ENCODE data around the gene IL17RC.

The IL17RC gene

DNA sequence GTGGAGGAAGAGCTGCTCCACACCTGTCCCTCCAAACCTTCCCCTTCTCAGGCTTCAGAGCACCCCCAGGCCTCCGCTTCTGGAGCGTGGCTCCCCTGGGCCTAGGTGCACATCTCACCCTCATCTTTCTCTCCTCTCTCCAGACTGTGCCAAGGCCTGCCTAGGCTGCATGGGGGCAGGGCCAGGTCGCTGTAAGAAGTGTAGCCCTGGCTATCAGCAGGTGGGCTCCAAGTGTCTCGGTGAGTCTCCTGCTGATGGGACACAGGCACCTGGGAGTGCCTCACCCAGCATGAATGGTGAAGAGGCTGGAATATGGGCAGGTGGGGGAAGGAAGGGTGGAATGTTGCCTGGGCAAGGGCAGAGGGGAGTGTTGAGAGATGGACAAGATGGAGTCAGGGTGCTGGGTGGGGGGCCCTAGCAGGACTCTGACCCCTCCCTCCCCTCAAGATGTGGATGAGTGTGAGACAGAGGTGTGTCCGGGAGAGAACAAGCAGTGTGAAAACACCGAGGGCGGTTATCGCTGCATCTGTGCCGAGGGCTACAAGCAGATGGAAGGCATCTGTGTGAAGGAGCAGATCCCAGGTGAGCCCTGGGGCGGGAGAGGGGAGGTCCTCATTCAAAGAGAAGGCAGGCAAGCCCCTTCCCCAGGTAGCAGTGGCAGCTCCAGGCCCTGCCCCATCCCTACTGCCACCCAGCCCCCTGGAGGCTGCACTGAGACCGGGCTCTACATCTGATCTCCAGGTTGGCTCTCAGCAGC is 26.2 kb downstream of the IL17RC start:
- DNase-seq (ENCODE audit: low read depth in 2 of 2, low spot score in 1 of 2), result no peak

DNA sequence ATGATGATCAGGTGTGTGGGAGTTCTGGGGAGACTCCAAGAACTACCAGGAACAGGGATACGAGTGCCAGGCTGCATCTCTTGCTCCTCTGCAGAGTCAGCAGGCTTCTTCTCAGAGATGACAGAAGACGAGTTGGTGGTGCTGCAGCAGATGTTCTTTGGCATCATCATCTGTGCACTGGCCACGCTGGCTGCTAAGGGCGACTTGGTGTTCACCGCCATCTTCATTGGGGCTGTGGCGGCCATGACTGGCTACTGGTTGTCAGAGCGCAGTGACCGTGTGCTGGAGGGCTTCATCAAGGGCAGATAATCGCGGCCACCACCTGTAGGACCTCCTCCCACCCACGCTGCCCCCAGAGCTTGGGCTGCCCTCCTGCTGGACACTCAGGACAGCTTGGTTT is 27.4 kb downstream of the IL17RC start:
- no peak for DNase-seq (ENCODE audit: low read depth in 2 of 2, low spot score in 1 of 2)

DNA sequence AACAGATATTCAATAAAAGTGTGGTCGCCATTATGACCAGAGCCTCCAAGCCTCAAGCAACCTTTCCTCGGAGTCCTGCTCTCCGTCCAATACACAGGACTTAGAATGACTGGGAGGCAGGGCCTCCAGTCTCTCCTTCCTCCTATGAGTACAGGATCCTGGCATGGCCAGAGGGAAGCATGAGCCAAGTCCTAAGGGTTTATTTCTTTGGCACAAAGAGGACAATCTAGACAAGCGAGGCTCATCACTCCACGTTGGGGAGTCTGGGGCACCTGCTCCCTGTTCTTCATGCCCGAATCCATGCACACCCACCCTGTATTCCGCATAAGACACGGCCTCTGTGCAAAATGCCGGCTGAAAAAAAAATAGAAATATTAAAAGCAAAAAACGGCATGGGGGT is 28.5 kb downstream of the IL17RC start:
- no peak for DNase-seq (ENCODE audit: low read depth in 2 of 2, low spot score in 1 of 2)

DNA sequence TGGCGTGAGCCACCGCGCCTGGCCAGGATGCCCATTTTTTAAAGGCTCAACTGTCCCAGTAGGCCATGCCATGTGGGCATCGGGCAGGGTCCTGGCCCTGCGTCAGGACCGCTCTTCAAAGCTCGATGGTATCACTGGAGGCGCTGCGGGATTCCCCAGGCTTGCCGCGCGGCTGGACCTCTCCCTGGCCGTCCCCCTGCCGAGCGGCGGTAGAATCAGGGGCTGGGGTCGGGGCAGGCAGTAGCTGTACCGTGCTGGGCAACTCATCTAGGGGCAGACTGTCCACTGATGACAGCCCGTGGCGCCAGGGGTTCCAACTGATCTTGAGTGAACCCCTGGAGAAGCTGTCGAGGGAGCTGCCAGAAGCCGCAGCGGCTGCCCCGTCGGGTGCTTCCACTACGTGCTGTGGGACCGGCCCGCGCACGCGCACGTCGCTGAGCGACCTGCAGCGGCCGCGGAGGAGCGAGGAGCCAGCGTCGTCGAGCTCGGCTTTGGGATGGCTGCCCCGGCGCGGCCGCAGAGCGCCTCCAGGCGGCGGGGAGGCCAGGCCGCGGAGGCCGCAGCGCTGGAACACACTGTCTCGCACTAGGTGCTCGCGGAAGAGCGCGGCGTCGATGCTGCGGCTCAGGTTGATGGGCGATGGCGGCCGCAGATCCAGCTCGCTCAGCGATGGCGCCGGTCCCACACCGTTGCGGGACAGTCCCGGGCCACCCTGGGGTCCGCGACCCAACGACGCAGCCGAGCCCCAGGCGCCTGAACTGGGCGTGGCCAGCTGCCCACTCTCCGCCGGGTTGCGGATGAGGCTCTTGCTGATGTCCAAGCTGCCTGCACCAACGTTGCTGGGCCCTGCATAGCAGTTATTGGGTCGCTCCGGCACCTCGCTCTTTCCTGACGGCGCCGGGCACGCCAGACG is 29.5 kb downstream of the IL17RC start:
- peak; percentile 50 to 59 for DNase-seq (ENCODE audit: low read depth in 2 of 2, low spot score in 1 of 2)

DNA sequence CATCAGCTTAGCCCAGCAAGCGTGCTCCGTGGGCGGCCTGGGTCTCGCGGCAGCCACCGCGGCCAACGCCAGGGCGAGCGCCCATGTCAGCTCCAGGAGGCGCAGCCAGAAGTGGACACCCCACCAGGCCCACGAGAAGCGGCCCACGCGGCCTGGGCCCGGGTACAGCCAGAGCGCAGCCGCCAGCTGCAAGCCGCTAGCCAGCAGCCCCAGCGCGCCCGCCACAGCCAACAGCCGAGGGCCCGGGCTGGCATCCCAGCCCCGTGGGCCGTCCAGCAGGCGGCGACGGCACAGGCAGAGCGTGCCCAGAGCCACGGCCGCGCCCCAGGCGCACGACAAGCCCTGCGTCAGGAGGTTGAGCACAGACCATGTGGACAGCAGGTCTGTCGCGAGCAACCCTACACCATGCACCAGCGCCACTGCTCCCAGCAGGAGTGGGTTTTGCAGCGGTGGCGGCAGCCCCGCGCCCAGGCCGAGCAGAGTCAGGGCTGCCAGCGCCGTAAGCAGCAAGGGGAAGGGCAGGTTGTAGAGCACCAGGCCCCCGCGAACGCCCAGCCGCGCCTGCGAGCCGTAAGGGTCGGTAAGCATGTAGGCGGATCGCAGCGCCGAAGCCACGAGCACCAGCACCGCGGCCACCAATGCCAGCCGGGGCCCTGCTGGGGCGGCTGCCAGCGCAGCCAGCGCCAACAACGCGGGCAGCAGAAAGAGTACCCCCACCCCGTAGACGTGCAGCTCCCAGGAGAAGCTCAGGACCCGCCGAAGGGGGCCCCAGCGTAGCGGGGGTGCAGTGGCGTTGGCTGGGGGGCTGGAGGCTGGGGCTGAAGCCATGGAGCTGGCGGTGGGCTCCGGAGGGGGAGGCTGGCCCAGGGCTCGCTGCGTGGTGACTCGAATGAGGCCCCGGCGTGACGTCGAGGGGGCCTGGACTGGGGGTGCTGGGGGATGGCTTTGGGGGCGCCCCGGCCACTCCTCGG is 30.4 kb downstream of the IL17RC start:
- DNase-seq (ENCODE audit: low read depth in 2 of 2, low spot score in 1 of 2), result no peak

DNA sequence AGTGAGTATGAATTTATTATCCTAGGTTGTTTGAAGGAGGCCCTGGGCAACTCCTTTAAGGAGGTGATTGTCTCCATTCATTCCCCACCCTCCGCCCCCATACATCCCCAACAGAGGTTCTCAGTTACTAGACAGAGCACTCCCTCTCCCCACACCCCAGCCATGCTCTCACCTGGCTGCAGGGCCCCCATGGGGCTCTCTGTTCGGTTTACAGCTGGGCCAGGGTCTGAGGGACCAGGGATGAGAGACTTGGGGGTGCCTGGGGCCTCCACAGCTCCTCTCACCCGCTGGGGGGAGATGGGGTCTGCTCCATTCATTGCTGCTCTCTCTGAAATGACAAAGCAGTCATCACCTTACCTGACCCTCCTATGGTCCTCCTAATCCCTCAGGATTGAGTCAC is 31.7 kb downstream of the IL17RC start:
- DNase-seq (ENCODE audit: low read depth in 2 of 2, low spot score in 1 of 2), result no peak

DNA sequence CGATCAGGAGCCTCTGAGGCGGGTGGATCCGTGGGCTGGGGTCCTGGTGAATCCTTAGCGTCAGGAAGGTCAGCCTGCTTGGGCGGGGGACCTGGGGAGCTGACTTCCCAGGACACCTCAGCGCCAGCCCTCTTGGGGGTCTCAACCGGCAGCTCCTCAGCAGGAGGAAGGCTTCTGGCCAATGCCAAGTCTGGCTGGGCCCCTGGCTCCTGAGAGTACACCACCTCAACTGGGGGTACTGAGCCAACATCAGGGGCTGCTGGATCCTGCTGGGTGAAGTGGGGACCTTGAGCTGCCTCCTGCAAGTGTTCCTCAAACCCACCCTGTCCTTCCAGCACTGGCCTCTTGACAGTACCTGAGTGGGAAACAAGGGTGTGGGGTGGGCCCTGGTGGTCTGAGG is 32.2 kb downstream of the IL17RC start:
- DNase-seq (ENCODE audit: low read depth in 2 of 2, low spot score in 1 of 2), result no peak

DNA sequence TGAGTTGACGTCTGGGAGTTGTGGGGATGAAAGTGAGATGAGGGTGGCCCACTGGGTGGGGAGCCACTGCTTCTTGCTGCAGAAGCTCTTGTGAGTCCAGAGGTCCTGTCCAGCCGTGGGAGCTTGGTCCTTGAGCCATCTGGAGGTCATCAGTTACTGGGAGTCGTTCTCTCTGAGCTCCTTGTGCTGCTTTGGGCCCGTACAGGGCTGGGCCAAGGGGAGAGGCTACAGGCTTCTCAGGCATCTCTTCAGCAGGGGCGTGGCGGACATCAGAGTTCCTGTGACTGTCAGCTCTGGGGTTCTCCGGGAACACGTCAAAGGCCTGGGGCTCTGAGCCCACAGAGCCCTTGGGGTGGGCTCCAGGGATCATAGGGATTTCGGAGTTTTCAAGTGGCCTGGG is 32.7 kb downstream of the IL17RC start:
- no peak for DNase-seq (ENCODE audit: low read depth in 2 of 2, low spot score in 1 of 2)

DNA sequence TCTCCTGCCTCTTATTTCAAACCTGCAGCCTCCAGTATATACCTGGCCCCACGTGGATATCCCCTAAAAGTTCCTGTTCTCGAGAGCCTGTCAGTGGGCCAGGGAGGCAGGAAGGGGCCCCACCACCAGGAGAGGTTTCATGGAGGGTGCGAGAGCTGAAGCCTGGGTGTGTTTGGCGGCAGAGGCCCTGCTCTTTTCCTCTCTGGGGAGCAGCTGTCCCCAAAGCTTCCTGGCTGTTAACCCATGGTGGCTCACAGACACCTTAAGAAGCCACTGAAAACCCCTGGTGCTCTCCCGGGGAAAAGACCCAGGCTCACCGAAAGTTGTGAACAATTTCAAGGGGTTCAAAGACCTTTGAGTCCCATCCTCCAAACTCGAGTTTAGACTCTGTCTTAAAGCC is 34.2 kb downstream of the IL17RC start:
- DNase-seq (ENCODE audit: low read depth in 2 of 2, low spot score in 1 of 2), result no peak

DNA sequence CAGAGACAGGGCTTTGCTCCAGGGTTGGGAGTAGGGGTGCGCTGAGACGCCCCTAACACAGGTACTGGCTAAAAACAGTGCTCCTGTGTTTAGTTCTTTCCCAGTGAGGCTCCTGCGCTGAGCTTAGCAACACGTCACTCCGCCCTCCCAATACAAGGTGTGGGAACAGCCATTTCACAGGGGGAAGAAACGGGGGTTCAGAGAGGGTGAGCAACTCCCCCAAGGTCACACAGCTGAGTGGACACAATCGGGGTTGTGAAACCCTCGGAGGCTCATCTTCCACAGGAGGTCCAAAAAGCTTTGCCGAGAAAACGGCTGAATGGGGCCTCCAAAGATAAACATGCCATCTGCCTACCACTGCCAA is 34.7 kb downstream of the IL17RC start:
- no peak for DNase-seq (ENCODE audit: low read depth in 2 of 2, low spot score in 1 of 2)

DNA sequence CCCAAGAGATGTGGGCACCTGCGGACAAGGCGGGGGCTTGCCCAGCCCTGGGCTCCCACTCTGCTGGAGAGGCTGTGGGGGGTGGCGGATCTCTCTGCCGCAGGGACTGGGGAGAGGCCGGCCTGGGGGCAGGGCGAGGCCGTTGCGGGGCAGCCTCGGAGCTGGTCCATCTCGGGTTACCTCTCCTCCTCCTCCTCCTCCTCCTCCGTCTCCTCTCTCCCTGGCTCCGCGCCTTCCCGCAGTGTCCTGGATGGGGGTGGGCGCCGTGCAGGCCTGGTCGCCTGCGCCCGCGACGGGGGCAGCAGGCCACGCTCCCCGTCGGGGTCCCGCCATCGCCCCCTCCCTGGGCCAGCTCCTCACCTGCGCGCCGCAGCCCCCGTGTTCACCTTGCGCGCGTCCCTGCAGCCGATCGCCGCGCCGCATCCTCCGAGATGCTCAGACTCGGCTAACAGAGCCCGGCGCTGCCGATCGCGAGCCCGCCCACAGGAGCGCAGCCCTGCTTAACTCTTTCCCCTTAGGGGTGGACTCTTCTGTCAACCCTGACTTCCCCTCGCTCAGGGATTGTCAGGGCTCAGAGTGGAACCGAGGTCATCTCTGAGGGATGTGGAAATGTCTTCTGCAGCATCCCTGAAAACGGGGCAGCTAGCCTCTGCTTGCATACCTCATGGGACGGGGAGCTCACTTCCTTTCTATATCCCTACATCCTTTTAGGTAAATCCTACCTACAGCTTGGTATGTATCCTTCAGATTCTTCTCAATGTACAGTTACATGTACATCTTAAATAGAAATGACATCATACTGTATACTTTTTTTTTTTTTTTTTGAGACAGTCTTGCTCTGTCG is 35.3 kb downstream of the IL17RC start, which contains the start of gene PRRT3:
PRRT3 (minus strand) TSS at position 447 of the 844 bp plus-strand sequence. CDS start 2,293 bp downstream, outside the sequence.
- no peak for DNase-seq (ENCODE audit: low read depth in 2 of 2, low spot score in 1 of 2)

DNA sequence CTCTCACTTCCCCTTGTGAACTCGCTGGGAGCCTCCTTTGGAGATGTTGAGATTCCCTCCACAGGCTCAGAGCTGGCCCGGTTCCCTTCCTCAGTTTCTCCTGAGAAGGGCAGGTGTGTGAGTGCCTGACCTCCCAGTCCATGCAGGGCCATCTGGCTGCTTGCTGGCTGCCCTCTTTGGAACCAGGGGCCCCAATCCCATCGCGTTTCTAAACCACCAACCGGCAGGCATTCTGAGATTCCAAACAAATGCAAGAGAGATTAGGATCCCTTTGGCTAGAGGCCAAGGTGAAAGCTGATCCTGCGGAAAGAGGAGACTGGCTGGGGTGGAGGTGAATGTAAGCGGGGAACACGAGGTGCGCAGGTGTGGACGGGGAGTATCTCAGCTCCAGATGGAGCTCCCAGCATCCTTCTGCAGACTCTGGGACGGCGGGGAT is 38.2 kb downstream of the IL17RC start:
- DNase-seq (ENCODE audit: low read depth in 2 of 2, low spot score in 1 of 2), result no peak

DNA sequence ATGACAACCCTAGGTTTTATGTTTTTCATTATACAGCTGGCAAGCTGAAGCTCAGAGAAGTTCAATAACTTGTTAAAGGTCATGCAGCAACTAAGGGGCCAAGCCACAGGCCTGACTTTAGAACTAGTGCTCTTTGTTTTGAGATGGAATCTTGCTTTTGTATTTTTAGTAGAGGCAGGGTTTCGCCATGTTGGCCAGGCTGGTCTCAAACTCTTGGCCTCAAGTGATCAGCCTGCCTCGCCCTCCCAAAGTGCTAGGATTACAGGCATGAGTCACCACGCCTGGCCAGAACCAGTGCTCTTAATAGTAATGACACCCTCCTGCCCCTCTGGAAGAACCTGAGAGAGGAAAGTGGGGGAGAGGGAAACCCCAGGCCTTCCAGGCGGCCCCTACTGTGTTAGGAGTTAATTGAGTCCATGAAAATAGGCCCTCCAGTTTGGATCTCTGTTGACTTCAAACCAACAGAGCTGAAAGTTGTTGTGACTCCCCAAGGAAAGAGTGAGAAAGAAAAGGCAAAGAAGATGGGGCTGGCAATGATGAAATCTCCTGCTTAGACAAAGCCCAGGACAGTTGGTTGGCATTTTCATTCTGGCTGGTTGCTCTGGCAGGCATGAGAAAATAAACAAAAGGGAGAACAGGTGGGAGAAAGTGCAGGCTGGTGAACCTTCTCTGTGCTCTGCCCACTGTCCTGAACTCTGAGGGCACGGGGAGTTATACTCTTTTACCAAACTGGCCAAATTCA is 38.9 kb downstream of the IL17RC start:
- no peak for DNase-seq (ENCODE audit: low read depth in 2 of 2, low spot score in 1 of 2)

DNA sequence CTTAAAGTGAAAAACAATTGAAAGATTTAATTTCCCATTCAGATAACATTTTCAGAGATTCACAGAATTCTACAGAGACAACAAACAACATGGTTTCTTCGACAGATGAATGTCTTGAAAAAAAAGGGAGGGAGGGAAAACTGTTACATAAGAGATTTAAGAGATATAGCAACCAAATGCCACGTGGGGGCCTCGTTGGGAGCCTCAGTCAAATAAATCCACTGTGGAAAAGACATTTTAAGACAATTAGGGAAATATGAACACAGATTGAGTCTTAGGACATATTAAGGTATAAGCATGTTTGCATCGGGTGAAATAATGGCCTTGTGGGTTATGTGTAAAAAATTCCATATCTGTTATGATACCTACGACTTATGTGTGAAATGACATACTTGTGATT is 40.3 kb downstream of the IL17RC start:
- DNase-seq (ENCODE audit: low read depth in 2 of 2, low spot score in 1 of 2), result no peak

DNA sequence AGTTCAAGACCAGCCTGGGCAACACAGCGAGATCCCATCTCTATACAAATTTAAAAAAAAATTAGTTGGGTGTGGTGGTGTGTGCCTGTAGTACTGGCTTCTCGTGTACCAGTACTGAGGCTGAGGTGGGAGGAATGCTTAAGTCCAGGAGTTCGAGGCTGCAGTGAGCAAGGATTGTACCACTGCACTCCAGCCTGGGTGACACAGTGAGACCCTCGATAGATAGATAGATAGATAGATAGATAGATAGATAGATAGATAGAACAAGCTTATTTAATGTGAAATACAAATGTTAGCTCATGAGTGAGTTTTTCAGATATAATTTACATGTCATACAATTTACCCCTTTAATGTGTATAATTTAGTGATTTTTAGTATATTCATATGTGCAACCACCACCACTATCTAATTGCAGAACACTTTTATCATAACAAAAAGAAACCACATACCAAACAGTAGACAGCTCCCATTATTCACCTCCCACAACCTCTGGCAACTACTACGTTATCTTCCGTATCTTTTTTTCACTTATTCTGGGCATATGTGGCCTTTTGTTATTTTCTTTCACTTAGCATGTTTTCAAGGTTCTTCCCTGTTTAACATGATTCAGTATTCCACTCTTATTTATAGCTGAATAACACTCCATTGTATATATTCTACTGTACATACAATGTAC is 48.4 kb downstream of the IL17RC start:
- no peak for DNase-seq (ENCODE audit: low read depth in 2 of 2, low spot score in 1 of 2)

DNA sequence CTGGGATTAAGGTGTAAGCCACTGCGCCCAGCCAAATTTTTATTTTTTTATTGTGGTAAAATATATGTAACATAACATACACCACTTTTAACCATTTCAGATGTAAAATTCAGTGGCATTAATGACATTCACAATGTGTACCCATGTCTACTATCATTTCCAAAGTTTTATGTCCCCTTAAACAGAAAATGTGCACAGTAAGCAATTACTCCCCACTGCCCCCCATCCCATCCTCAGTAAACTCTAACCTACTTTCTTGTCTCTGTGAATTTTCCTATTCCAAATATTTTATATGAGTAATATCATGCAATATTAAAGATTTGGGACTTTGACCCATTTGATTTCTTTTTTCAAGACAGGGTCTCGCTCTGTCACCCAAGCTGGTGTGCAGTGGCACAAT is 49.9 kb downstream of the IL17RC start:
- DNase-seq (ENCODE audit: low read depth in 2 of 2, low spot score in 1 of 2), result no peak

DNA sequence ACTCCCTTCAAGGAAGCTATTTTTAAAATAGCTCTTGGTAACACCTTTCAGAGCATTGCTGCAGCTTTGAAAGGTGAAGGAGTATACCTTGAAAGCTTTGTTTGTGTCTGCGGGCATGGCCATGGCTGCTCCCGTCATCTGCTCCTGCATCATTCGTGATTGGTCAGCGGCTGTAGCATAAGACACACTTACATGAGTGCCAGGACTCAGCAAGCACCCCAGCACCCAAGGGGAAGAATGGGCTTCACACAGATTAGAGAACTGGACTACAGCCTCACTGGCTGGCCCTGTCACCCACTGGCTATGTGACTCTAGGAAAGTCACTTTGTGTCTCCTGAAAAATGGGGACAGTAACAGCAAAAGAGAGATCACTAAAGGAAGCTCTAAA is 52.7 kb downstream of the IL17RC start:
- no peak for DNase-seq (ENCODE audit: low read depth in 2 of 2, low spot score in 1 of 2)

DNA sequence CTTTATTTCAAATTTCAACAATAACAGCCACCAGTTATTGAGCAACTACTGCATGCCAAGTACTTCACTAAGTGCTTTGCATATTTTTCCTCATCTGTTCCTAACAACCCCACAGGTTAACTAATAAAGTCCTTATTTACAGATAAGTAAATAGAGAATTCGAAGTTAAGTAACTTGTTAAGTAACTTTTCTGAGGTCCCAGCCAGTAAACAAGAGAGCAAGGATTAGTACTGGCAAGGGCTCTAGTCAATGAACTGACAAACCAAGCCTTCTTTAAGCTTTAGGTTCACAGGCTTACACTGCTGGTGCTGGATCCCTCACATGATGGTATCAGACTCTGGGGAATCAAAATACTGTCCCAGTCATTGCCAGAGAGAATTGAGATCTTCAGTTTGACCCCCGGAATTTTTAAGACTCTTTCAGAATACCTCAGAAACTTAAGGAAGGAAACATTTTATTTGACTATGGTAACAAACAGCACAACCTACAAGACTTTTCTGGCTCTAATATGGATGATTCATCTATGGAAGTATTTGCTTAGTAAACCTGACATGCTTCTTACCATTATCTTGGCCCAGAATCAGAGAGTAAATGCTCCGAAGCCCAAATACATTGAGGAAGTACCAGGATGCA is 53.2 kb downstream of the IL17RC start:
- no peak for DNase-seq (ENCODE audit: low read depth in 2 of 2, low spot score in 1 of 2)

Measured in stimulated activated CD8-positive, alpha-beta memory T cell treated with anti-CD3 and anti-CD28 coated beads, Interleukin-4, amount 100 ng/mL, for 1 hour (primary cell).